Endothelial cell of umbilical vein (primary cell): ENCODE data around the gene RTKN2. TPM values are rescaled to one million over a fixed set of nuclear protein-coding genes. Genes with fewer than 3 reads are reported as not detected.

Experiments used
- BruUV-seq: library from RNA; stranded (reverse); fragments of 400-500 nt; replicated peaks from 2 replicates; lab custom pipeline; 2021; lab: Mats Ljungman, UMichigan
- CTCF ChIA-PET: fragments of 300-600, 350-600 bp; sonication (Branson Sonifier 250); formaldehyde crosslinking; loops from one replicate; lab custom pipeline; 2021; ENCODE audit warnings: antibody characterized with exemption, inconsistent platforms; lab: Charles Lee
- POLR2A ChIA-PET: fragments of 300-600, 350-600 bp; sonication (Branson Sonifier 250); formaldehyde crosslinking; loops from one replicate; lab custom pipeline; 2021; ENCODE audit warnings: antibody characterized with exemption, inconsistent platforms; lab: Charles Lee
- DNase-seq: peaks from one replicate; pipeline ENCODE4 v3.0.0-alpha.2; 2011; ENCODE audit warnings: low read depth, low spot score
- FAIRE-seq: peaks from 2 replicates; lab custom pipeline; 2011; peaks lifted over from hg19 to GRCh38; lab: Jason Lieb, UNC
- H2AFZ ChIP-seq: 2 replicates; pipeline ENCODE4 v1.6.0; 2012; ENCODE audit warnings: low read depth, low read length, control low read depth, inconsistent platforms
- H3K27ac ChIP-seq: 2 replicates; pipeline ENCODE4 v1.5.1; 2011; ENCODE audit warnings: low read depth, mild to moderate bottlenecking, control low read depth, low read length, moderate library complexity; ENCODE audit not compliant: insufficient read depth
- H3K27me3 ChIP-seq, 2 experiments: 2 replicates each; pipeline versions ENCODE4 v1.6.0 to v1.6.1; 2011; ENCODE audit warnings: low read length in 2 of 2, mixed read lengths in 1 of 2; ENCODE audit not compliant: control insufficient read depth in 2 of 2, insufficient read depth in 2 of 2
- H3K36me3 ChIP-seq, 2 experiments: 2 replicates in 1 of 2; 3 replicates in 1 of 2; pipeline ENCODE4 v1.5.1; 2011; ENCODE audit warnings: low read length in 2 of 2, mild to moderate bottlenecking in 1 of 2, moderate library complexity in 1 of 2; ENCODE audit not compliant: control insufficient read depth in 2 of 2, insufficient read depth in 2 of 2; ENCODE audit errors: extremely low read depth in 1 of 2
- H3K4me1 ChIP-seq: 3 replicates; pipeline ENCODE4 v1.5.1; 2011; ENCODE audit warnings: mild to moderate bottlenecking, low read length; ENCODE audit not compliant: control insufficient read depth, insufficient read depth; ENCODE audit errors: extremely low read depth
- H3K4me2 ChIP-seq: 2 replicates; pipeline ENCODE4 v1.6.1; 2011; ENCODE audit warnings: low read length, control low read depth, mixed read lengths; ENCODE audit not compliant: insufficient read depth
- H3K4me3 ChIP-seq, 3 experiments: fragments of 200-600 bp in 1 of 3; sonication (generic), shearing (Covaris generic) in 1 of 3; replicated peaks in 1 of 3; 2 replicates each; pipeline ENCODE4 v1.5.1; 2011 to 2016; ENCODE audit warnings: control low read depth in 3 of 3, low read length in 3 of 3, mild to moderate bottlenecking in 2 of 3, inconsistent platforms in 1 of 3, low read depth in 1 of 3, moderate library complexity in 1 of 3; ENCODE audit not compliant: insufficient read depth in 1 of 3
- H3K79me2 ChIP-seq: 2 replicates; pipeline ENCODE4 v1.6.0; 2012; ENCODE audit warnings: low read length, inconsistent platforms; ENCODE audit not compliant: control insufficient read depth, insufficient read depth
- H3K9ac ChIP-seq: replicated peaks from 2 replicates; pipeline ENCODE3; 2011; ENCODE audit warnings: low read length, control low read depth; ENCODE audit not compliant: insufficient read depth; ENCODE audit errors: extremely low read depth
- H3K9me1 ChIP-seq: replicated peaks from 3 replicates; pipeline ENCODE4 v1.6.0; 2011; ENCODE audit warnings: mild to moderate bottlenecking, low read length; ENCODE audit not compliant: control insufficient read depth, insufficient read depth; ENCODE audit errors: extremely low read depth
- H3K9me3 ChIP-seq: replicated peaks from 2 replicates; pipeline ENCODE4 v1.5.1; 2012; ENCODE audit warnings: low read length, inconsistent platforms; ENCODE audit not compliant: control insufficient read depth, insufficient read depth
- H4K20me1 ChIP-seq: replicated peaks from 2 replicates; pipeline ENCODE3; 2011; ENCODE audit warnings: mild to moderate bottlenecking, low read length; ENCODE audit not compliant: control insufficient read depth, insufficient read depth; ENCODE audit errors: extremely low read depth
- CTCF ChIP-seq, 2 donors: IDR thresholded peaks; 1 replicate in 1 of 2; 2 replicates in 1 of 2; pipeline ENCODE4 v1.5.1; 2011; ENCODE audit warnings: low read length in 2 of 2, mild to moderate bottlenecking in 2 of 2, moderate library complexity in 2 of 2, control low read depth in 1 of 2, inconsistent platforms in 1 of 2, low read depth in 1 of 2; ENCODE audit not compliant: insufficient read depth in 1 of 2; ENCODE audit errors: extremely low read depth in 1 of 2
- EZH2 ChIP-seq: IDR thresholded peaks from 2 replicates; pipeline ENCODE4 v1.6.1; 2012; ENCODE audit warnings: borderline replicate concordance, low read depth, mild to moderate bottlenecking, moderate library complexity, low read length, inconsistent platforms; ENCODE audit not compliant: severe bottlenecking
- FOS ChIP-seq: IDR thresholded peaks from 2 replicates; pipeline ENCODE4 v1.6.1; 2011; ENCODE audit warnings: mild to moderate bottlenecking, low read length, moderate library complexity, borderline replicate concordance; ENCODE audit not compliant: insufficient read depth
- GATA2 ChIP-seq: IDR thresholded peaks from 2 replicates; pipeline ENCODE4 v1.7.0; 2011; ENCODE audit warnings: low read depth, mild to moderate bottlenecking, moderate library complexity, mixed read lengths, low read length; ENCODE audit not compliant: insufficient read length, insufficient read depth
- MAX ChIP-seq: IDR thresholded peaks from 2 replicates; pipeline ENCODE4 v1.6.1; 2011; ENCODE audit not compliant: insufficient read depth, insufficient read length
- POLR2A ChIP-seq: IDR thresholded peaks from 2 replicates; pipeline ENCODE4 v1.6.1; 2012; ENCODE audit warnings: low read depth, mild to moderate bottlenecking, control low read depth, low read length
- POLR2AphosphoS5 ChIP-seq: IDR thresholded peaks from 2 replicates; pipeline ENCODE4 v1.6.1; 2012; ENCODE audit warnings: low read depth, mild to moderate bottlenecking, control low read depth, low read length, moderate library complexity; ENCODE audit not compliant: insufficient read depth
- dilution Hi-C: fragments of 300-500 bp; cut with MboI; formaldehyde crosslinking; loops from one replicate; pipeline ENCODE4 v1.15.0; 2019; ENCODE audit warnings: low sequenced_read_pairs; ENCODE audit not compliant: extremely low pct_ligation_motif_present
- intact Hi-C: fragments of 100-400 bp; cut with micrococcal nuclease; formaldehyde crosslinking; loops from one replicate; pipeline ENCODE4 v1.10.0; 2022
- polyA plus RNA-seq, 4 experiments: library from polyadenylated mRNA; depleted of rRNA in 3 of 4; stranded (reverse) in 3 of 4; unstranded in 1 of 4; fragments of >200 nt; gene quantifications; 2 replicates each; pipeline versions ENCODE4 v1.2.1 to v1.2.3, GENCODE V29; 2011 to 2012; ENCODE audit warnings: missing spikeins in 1 of 4
- total RNA-seq: library from RNA; stranded (reverse); gene quantifications from 2 replicates; pipeline ENCODE4 v1.2.3, GENCODE V29; 2021

Gene RTKN2
- total and polyA plus RNA-seq, 2 donors (not counting 3 experiments of a cell fraction or from before 2014, with no cell fraction given) = 0.65 to 4.8 TPM

GRCh38 chr10:62149621-62150020 lies 119.0 kb downstream of the RTKN2 start:
- Histone ChIP-seq H4K20me1 (no peaks in the 10 kb centered on the region), H3K36me3 (no peaks in the 10 kb centered on the region), H3K4me1 (no peaks in the 10 kb centered on the region), H3K9me1 (no peaks in the 10 kb centered on the region), H3K4me2 (peak overlapping the region; percentile 16), H3K4me3 (no peak overlapping the region), H2AFZ (no peak overlapping the region), H3K27ac (no peak overlapping the region), H3K79me2 (no peaks in the 10 kb centered on the region), H3K27me3 (no peaks in the 10 kb centered on the region), H3K9me3 (no peaks in the 10 kb centered on the region), H3K9ac (no peak overlapping the region)
- intact Hi-C loops (no loop called here), dilution Hi-C loops (no loop called here)
- BruUV-seq = no TSS peak
- peak; percentile 59 for DNase-seq
- CTCF ChIA-PET = no interaction called here
- no peak for FAIRE-seq
- TF ChIP-seq GATA2 (no peak), FOS (no peak), MAX (no peak), CTCF (IDR thresholded peaks at IDR 0.05; ENCODE audit: extremely low read depth in 1 of 2, insufficient read depth in 1 of 2, low read depth in 1 of 2, low read length in 2 of 2) (no peak), POLR2A (no peak), POLR2AphosphoS5 (no peak), EZH2 (no peak)
- POLR2A ChIA-PET = no interaction called here
